Pancreas (tissue), 10 donors: ENCODE results near the gene ACAT2. TPM values are rescaled to one million over a fixed set of nuclear protein-coding genes. Genes with fewer than 3 reads are reported as not detected.

Experiments
- ATAC-seq, 4 donors: fragments of 200-7000 bp; cut with Tn5 transposase; one replicate each; pipeline versions ENCODE4 v1.8.0 to v1.9.1; 2020; ENCODE audit warnings: mild to moderate bottlenecking in 4 of 4, moderate library complexity in 4 of 4
- DNase-seq, 6 donors: peaks; one replicate each; pipeline ENCODE4 v3.0.0-alpha.2; 2020
- FAIRE-seq: peaks from 2 replicates; lab custom pipeline; 2012; peaks lifted over from hg19 to GRCh38; lab: Jason Lieb, UNC
- H3K27ac ChIP-seq, 4 donors: fragments of 200-600 bp; sonication (generic); 1 replicate in 3 of 4; 2 replicates in 1 of 4; pipeline versions ENCODE4 v1.5.0 to v1.8.0; 2020
- H3K27me3 ChIP-seq, 4 donors: fragments of 200-600 bp; one replicate each; pipeline ENCODE4 v1.8.0; 2021
- H3K36me3 ChIP-seq, 3 donors: fragments of 200-600 bp; sonication (generic) in 1 of 3; one replicate each; pipeline versions ENCODE4 v1.5.0 to v1.8.0; 2020 to 2021
- H3K4me1 ChIP-seq, 3 donors: fragments of 200-600 bp; one replicate each; pipeline ENCODE4 v1.8.0; 2021
- H3K4me3 ChIP-seq, 4 donors: fragments of 200-600 bp; sonication (generic) in 2 of 4; one replicate each; pipeline versions ENCODE4 v1.5.0 to v1.8.0; 2020 to 2021
- H3K9me3 ChIP-seq, 4 donors: fragments of 200-600 bp; one replicate each; pipeline ENCODE4 v1.8.0; 2021
- CTCF ChIP-seq, 4 donors: fragments of 200-600 bp; sonication (generic) in 3 of 4; IDR thresholded peaks; one replicate each; pipeline versions ENCODE4 v1.5.0 to v1.8.0; 2021; ENCODE audit warnings: antibody characterized with exemption in 4 of 4
- WGBS, 2 donors: extraction: QIAGEN DNeasy Blood & Tissue Kit; methylation state at CpG; one replicate each; pipeline ENCODE4 v1.1.7; 2013; 5-methylcytosine and 5-hydroxymethylcytosine counted together
- intact Hi-C, 3 donors: fragments of 100-400 bp; cut with DNase I; formaldehyde crosslinking; loops; one replicate each; pipeline versions ENCODE4 v1.11.1 to v1.14.2; 2022
- polyA plus RNA-seq, 2 donors: library from polyadenylated mRNA; stranded (reverse); fragments of 200-250 nt; gene quantifications; one replicate each; pipeline ENCODE4 v1.2.3, GENCODE V29; 2013
- total RNA-seq, 6 donors: library from RNA; stranded (reverse); fragmentation: NEBNext Ultra II Directional in 4 of 6; extraction: Animal tissue kit (Norgen Biotek cat#: 25700) in 4 of 6; gene quantifications; one replicate each; pipeline versions ENCODE4 v1.2.1 to v1.2.4, GENCODE V29; 2021 to 2023
- donor health status: healthy with polysubstance abuse.
- donor health status: DM: no; HTN: no; CAD: no; lungs with moderate emphysema.
- donor health status: DM: no; HTN: no; CAD: no.
- donor health status: control.
- donor health status: control.
- donor health status: Bipolar disorder and iron deficiency.
- donor health status: DM: yes; HTN: yes; CAD: no.
- donor health status: DM: no; HTN: no; CAD: no.
- donor health status: DM: no; HTN: no; CAD: no.
- donor health status: DM: yes; HTN: yes; CAD: no.

ACAT2 gene
- total and polyA plus RNA-seq, 8 donors, result 3.3 to 10.1 (median 7.4) TPM

- H3K27ac ChIP-seq, result peak overlapping the region in 3 of 4 donors; percentile 38 to 92 (median 90)
- WGBS, 2 donors, result 95 to 99% methylated on average over 3 of the region's 3 CpGs
- no peak overlapping the region for H3K4me3 ChIP-seq
These were observed 46.2 kb upstream of the ACAT2 start for GRCh38 chr6:159715605-159716004.

GRCh38 chr6:159716247-159717096 lies 45.4 kb upstream of the ACAT2 start:
- Histone ChIP-seq H3K27me3 (no peaks in the 10 kb centered on the region), H3K4me1 (peaks cover 5 to 40% (median 22%) of the 10 kb centered on the region in 3 donors), H3K4me3 (peak overlapping the region in 1 of 4 donors; percentile 15), H3K9me3 (no peaks in the 10 kb centered on the region), H3K27ac (peak overlapping the region in 3 of 4 donors; percentile 6 to 92 (median 90)), H3K36me3 (no peaks in the 10 kb centered on the region)
- intact Hi-C loops, result no loop called here
- ATAC-seq, result peak; percentile 73 to 86 (median 78)
- FAIRE-seq, result no peak
- WGBS, 2 donors, result 41 to 52% methylated on average over 5 of the region's 5 CpGs
- no peak for TF ChIP-seq CTCF (IDR thresholded peaks at IDR 0.05)
- peak in 3 of 6 donors; percentile 33 to 75 (median 59) for DNase-seq

More at GRCh38 chr6:159715605-159716004, 46.2 kb upstream of the ACAT2 start:
- no peak for FAIRE-seq
- DNase-seq, result no peak
- Histone ChIP-seq H3K27me3 (no peaks in the 10 kb centered on the region), H3K4me1 (peaks cover 5 to 40% (median 22%) of the 10 kb centered on the region in 3 donors), H3K9me3 (no peaks in the 10 kb centered on the region), H3K36me3 (no peaks in the 10 kb centered on the region)
- TF ChIP-seq CTCF (IDR thresholded peaks at IDR 0.05), result no peak
- ATAC-seq, result no peak
- intact Hi-C loops, result no loop called here

- Histone ChIP-seq H3K27ac (peak overlapping the region in 2 of 4 donors; percentile 90 to 92), H3K4me3 (no peak overlapping the region), H3K27me3 (no peaks in the 10 kb centered on the region), H3K4me1 (peaks cover 5 to 40% (median 22%) of the 10 kb centered on the region in 3 donors), H3K36me3 (no peaks in the 10 kb centered on the region), H3K9me3 (no peaks in the 10 kb centered on the region)
- intact Hi-C loops, result no loop called here
- DNase-seq (no peak), ATAC-seq (no peak), FAIRE-seq (no peak)
- WGBS, 2 donors, result 48 to 60% methylated on average over 3 of the region's 3 CpGs
- TF ChIP-seq CTCF (IDR thresholded peaks at IDR 0.05), result no peak
These were observed 43.2 kb upstream of the ACAT2 start for GRCh38 chr6:159718634-159719033.

- WGBS, 2 donors, result 96% methylated on average over 7 of the region's 7 CpGs
- no peak for TF ChIP-seq CTCF (IDR thresholded peaks at IDR 0.05)
- ATAC-seq (no peak), DNase-seq (no peak), FAIRE-seq (no peak)
- intact Hi-C loops, result no loop called here
- H3K9me3 ChIP-seq, result no peaks in the 10 kb centered on the region
- H3K4me3 ChIP-seq, result no peak overlapping the region
- no peaks in the 10 kb centered on the region for H3K36me3 ChIP-seq
- H3K4me1 ChIP-seq, result peaks cover 2 to 33% (median 22%) of the 10 kb centered on the region in 3 donors
- no peaks in the 10 kb centered on the region for H3K27me3 ChIP-seq
- H3K27ac ChIP-seq, result peak overlapping the region in 1 of 4 donors; percentile 90
These were observed 42.6 kb upstream of the ACAT2 start for GRCh38 chr6:159719287-159719686.
